ENCODE measurements around the gene NDRG3.
A peak's percentile ranks its signal among the peaks of the same experiment; 100 is the strongest.
"Not testable (repeated sequence)": the region's sequence is repeated elsewhere in the genome, so short reads cannot be mapped to it uniquely, and the experiment has no call there.

NDRG3 gene

GRCh38 chr20:36686504-36686903 is 59.4 kb downstream of the NDRG3 start:
- no peak for DNase-seq

GRCh38 chr20:36684747-36685146 is 61.1 kb downstream of the NDRG3 start:
- no peak for DNase-seq

DNA sequence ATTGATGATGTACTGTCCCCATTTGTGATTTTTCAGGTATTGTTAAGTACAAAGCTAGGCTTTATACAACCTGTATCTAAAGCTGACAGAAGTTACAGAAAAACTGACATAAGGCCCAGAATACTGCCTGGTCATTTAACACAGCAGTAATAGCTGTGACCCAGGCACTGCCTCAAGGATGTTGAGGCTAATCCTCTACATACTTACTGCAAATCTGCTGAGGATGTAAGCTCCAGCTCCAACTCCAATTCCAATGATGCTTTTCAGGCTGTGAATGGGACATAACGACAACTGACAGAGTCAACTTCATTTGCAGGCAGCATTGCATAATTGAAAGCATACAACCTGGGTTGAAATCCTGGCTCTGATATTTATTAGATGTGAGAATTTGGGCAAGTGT is 63.6 kb downstream of the NDRG3 start:
- DNase-seq = no peak

DNA sequence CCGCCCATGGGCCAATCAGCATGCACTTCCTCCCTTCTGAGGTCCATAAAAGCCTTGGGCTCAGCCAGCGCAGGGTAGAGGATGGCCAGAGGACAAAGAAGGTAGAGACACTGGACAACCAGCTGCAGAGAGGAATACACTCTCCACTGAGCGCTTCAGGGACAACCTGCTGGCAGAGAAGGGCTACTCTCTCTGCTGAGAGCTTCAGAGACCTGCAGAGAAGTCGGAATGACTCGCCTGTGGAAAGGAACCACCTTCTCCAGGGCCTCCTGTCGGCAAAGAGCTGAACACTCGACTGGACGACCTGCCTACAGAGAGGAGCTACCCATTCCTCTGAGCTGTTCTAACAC is 68.5 kb downstream of the NDRG3 start:
- DNase-seq = no peak

- no peak for DNase-seq
These were observed 69.0 kb downstream of the NDRG3 start for GRCh38 chr20:36676701-36677421.

GRCh38 chr20:36675545-36675944 is 70.3 kb downstream of the NDRG3 start:
- DNase-seq = not testable (repeated sequence)

DNA sequence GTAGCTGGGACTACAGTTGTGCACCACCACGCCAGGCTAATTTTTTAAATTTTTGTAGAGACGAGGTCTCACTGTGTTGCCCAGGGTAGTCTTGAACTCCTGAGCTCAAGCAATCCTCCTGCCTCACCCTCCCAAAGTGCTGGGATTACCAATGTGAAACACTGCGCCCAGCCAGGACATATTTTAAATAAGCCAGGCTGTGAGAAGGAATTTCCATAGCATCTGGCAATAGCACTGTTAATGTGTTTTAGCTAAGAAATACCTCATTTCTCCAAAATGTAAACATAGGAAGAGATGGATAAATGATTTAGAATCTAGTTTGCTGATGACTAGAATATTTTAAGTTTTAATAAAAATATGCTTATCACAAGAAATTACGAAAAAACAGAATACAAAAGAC is 72.9 kb downstream of the NDRG3 start:
- DNase-seq = no peak

- DNase-seq = no peak
These were observed 75.1 kb downstream of the NDRG3 start for GRCh38 chr20:36670665-36671357.

DNA sequence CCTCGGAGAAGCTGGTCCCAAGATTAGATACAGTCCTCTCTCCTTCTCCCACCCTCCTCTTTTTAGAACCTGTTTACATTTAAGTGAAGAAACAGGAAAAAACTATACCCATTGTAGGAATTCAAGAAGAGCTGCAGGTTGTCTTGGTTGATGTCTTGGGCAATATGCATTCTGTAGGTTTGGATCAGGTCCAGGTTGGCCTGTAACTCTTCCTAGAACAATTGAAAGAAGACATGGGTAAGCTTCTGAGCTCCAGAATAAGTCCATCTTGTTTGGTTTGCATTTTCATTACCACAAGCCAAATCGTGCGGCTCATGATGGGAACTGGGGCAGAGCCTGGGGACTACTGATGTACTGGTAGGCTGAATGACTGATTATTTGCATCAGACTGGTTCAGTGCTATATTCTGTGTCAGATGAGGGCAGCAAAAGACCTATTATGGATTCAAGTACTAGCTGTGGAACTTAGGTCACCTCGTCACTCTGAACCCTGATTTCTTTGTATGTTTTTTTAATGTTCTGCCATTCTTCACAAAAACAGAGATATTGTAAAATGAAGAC is 79.6 kb downstream of the NDRG3 start:
- no peak for DNase-seq

DNA sequence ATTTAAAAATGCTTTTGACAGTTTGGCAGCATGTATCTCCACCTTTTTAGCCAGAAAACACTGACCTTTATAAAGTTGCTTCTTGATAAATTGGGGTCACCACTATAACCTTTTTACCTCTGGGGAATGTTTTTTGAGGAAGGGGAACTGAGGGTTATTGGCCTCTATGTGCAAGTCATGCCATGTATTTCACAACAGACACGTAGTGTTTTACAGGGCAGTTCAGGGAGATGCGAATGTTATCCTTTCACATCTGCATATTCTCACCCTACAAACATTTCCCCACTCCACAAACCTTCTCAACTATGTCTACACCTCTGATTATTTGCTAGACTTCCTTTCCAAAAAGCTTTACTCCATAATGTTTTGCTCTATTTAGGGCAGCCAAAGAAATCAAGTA is 82.9 kb downstream of the NDRG3 start:
- no peak for DNase-seq

DNA sequence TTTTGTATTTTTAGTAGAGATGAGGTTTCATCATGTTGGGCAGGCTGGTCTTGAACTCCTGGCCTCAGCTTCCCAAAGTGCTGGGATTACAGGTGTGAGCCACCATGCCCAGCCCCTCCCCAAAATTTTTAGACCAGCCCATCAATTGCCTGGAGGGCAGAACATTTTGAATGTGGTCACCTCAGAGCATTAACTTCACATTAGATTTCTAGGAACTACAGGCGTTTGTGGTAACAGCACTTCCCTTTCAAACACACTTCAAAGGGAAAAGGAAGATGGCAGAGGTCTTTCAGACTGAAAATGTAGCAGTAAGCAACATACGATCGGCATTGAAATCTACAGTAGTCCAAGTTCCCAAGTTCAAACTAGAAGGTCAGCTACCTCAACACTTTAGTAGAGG is 87.6 kb downstream of the NDRG3 start:
- DNase-seq = no peak

- DNase-seq = no peak
These were observed 89.2 kb downstream of the NDRG3 start for GRCh38 chr20:36656733-36657132.

- DNase-seq = no peak
These were observed 90.9 kb downstream of the NDRG3 start for GRCh38 chr20:36655004-36655403.

DNA sequence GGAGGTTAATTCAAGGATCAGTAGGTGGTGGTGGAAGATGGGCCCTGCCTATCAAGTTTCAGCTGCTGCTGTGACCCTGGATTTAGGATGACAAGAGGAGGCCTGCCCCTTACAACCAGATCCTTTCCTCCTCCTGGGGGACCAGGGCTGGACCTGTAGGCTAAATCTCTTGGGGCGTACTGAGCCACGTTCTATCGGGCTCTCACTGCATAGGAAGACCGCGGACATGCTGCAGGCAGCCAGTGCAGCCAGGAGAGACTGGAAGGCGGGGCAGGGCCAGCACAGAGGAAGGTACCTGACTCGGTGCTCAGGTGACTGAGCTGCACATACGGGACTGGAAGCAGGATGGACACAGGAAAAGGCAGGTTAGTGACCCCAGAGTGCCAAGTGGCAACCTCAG is 91.4 kb downstream of the NDRG3 start:
- no peak for DNase-seq

- DNase-seq = no peak
These were observed 92.4 kb downstream of the NDRG3 start for GRCh38 chr20:36653456-36653855.

- no peak for DNase-seq
These were observed 98.4 kb downstream of the NDRG3 start for GRCh38 chr20:36647196-36648121.

DNA sequence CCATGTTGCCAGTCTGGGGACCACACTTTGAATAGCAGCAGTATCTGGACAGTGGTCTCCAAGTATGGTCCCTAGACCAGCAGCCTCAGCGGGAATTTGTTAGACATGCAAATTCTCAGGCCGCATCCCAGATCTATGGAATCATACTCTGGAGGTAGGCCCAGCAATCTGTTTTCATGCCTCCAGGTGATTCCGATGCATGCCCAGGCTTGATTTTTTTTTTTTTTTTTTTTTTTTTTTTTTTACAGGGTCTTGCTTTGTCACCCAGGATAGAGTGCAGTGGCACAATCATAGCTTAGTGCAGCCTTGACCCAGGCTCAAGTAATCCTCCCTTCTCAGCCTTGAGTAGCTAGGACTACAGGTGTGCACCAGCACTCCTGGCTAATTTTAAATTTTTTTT is 99.2 kb downstream of the NDRG3 start:
- no peak for DNase-seq

DNA sequence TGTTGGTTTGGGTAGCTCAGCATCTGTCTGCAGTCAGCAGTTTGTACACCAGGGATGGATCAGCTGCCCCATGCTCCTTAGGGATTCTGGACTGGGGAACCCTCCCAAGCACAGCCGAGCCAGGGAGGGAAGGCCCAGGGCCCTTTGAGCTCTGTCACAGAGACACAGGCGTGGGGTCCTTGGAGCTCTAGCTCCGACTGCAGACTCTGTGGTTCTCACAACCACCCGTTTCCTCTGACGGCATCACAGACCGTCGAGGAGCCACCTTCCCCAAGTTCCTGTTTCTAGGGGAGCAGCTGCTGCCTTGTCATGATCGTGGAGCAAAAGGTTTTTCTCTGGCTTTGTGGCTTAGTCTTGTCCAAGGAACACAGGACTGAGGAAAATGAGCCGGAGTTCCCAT is 99.9 kb downstream of the NDRG3 start, which contains the start of gene SLA2:
TSS of gene SLA2 (minus strand) at position 199 of the 400 bp plus-strand sequence. CDS start 4,861 bp downstream, outside the sequence.
- DNase-seq = peak; percentile 86

GRCh38 chr20:36645353-36645752 is 100.5 kb downstream of the NDRG3 start:
- DNase-seq = no peak

GRCh38 chr20:36644706-36645095 is 101.2 kb downstream of the NDRG3 start:
- DNase-seq = peak; percentile 80

GRCh38 chr20:36644032-36644705 is 101.7 kb downstream of the NDRG3 start:
- peak; percentile 84 for DNase-seq

DNA sequence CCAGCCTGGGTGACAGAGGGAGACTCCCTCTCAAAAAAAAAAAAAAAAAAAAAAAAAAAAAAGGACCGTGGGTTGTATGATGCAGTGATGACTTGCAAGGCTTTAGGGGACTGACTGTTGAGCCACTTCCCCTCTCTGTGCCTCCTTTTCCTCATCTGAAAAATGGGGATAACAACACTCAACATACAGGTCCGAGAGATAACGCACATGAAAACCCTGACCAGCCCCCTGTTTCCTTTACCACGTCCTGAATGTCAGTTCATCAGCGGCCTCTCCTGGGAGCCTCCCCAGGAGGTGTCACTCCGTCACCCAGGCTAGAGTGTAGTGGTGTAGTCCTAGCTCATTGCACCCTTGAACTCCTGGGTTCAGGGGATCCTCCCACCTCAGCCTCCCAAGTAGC is 103.8 kb downstream of the NDRG3 start:
- DNase-seq = no peak

DNA sequence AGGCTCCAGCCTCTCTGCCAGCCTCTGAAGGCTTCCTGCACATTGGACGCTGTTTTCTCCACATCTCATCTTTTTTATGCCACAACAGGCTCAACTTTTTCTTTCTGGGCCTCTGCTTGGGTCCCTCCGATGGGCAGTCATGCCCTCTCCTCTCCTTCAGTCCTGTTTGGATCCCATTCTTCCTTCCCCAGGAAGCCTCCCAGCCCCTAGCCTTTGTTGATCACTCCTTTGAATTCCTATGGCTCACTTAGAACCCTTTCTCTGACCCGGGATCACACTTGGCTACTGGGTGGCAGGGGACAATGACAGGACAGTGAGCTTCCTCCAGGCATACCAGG is 104.4 kb downstream of the NDRG3 start:
- no peak for DNase-seq
